Activated CD4-positive, alpha-beta T cell treated with anti-CD3 and anti-CD28 coated beads, Interleukin-2, amount 50 U/mL, for 48 hours (primary cell): ENCODE results near the gene OR1S1.
"Not testable (repeated sequence)": the region's sequence is repeated elsewhere in the genome, so short reads cannot be mapped to it uniquely, and the experiment has no call there.

Source experiments
- DNase-seq, 2 experiments: peaks; one replicate each; pipeline ENCODE4 v3.0.0-alpha.2; 2020

OR1S1 gene

GRCh38 chr11:58212420-58212819 lies at the start of gene OR1S1:
TSS of gene OR1S1 (plus strand) at chr11:58212720.
- not testable (repeated sequence) for DNase-seq

GRCh38 chr11:58164389-58164788 lies 48.1 kb upstream of the OR1S1 start:
- no peak for DNase-seq

- DNase-seq = no peak
Measured at GRCh38 chr11:58164990-58165389, 47.5 kb upstream of the OR1S1 start.

GRCh38 chr11:58165504-58166106 lies 46.9 kb upstream of the OR1S1 start:
- no peak for DNase-seq

GRCh38 chr11:58177409-58178054 lies 35.0 kb upstream of the OR1S1 start:
- no peak for DNase-seq

GRCh38 chr11:58178444-58178843 lies 34.1 kb upstream of the OR1S1 start:
- no peak for DNase-seq

GRCh38 chr11:58179648-58180047 lies 32.9 kb upstream of the OR1S1 start:
- DNase-seq = no peak

- DNase-seq = no peak
Measured at GRCh38 chr11:58186938-58187337, 25.6 kb upstream of the OR1S1 start.

- no peak for DNase-seq
Measured at GRCh38 chr11:58188770-58189169, 23.8 kb upstream of the OR1S1 start, which contains the start of gene OR9Q2. TSS of gene OR9Q2 (plus strand) at chr11:58189070. CDS start at chr11:58190491, 1,421 bp downstream.

- DNase-seq = no peak
Measured at GRCh38 chr11:58192229-58192628, 20.3 kb upstream of the OR1S1 start.

- no peak for DNase-seq
Measured at GRCh38 chr11:58193391-58193790, 19.1 kb upstream of the OR1S1 start.

GRCh38 chr11:58195939-58196338 lies 16.6 kb upstream of the OR1S1 start:
- no peak for DNase-seq

GRCh38 chr11:58199271-58199670 lies 13.2 kb upstream of the OR1S1 start:
- DNase-seq = no peak

- no peak for DNase-seq
Measured at GRCh38 chr11:58204042-58204441, 8.5 kb upstream of the OR1S1 start, which contains the start of gene OR1S2. TSS of gene OR1S2 (minus strand) at chr11:58204142. CDS start at chr11:58204142, 0 bp downstream.

- no peak for DNase-seq
Measured at GRCh38 chr11:58216476-58216875, 4.0 kb downstream of the OR1S1 start.

GRCh38 chr11:58222721-58223120 lies 10.2 kb downstream of the OR1S1 start:
- DNase-seq = no peak

- DNase-seq = no peak
Measured at GRCh38 chr11:58227956-58228615, 15.6 kb downstream of the OR1S1 start.

GRCh38 chr11:58243954-58244353 lies 31.4 kb downstream of the OR1S1 start:
- no peak for DNase-seq

- no peak for DNase-seq
Measured at GRCh38 chr11:58254936-58255335, 42.4 kb downstream of the OR1S1 start.

GRCh38 chr11:58259983-58260382 lies 47.5 kb downstream of the OR1S1 start:
- DNase-seq = no peak
